ENCODE results near the gene SLC66A1.

DNA sequence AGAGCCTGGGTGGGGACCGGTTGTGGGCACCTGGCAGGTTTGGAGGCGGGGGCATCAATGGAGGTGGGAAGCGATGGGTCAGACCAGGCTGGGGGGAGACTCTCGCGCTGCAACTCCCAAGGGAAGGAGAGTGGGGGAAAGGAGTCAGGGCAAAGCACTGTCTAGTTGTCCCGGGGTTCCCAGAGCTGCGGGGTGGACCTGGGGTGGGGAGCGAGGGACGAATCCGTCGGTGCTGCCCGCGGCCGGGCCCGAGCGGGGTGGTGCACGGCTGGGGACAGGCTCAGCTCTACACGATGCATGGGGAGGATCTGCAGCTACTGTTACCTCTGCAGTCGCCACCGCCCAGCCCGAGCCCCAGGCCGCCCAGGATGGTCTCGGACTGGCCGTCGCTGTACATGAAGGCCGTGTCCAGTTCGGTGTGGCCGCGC is 609 bp upstream of the SLC66A1 start:
- TF ChIP-seq CTCF (IDR thresholded peaks at IDR 0.05; ENCODE audit: low read depth, low read length) (no peak), EZH2phosphoT487 (IDR thresholded peaks at IDR 0.05; ENCODE audit: low read depth) (no peak)

All from OCI-LY3 (cell line).